Measurements from ENCODE around the gene ARHGEF25.

DNA sequence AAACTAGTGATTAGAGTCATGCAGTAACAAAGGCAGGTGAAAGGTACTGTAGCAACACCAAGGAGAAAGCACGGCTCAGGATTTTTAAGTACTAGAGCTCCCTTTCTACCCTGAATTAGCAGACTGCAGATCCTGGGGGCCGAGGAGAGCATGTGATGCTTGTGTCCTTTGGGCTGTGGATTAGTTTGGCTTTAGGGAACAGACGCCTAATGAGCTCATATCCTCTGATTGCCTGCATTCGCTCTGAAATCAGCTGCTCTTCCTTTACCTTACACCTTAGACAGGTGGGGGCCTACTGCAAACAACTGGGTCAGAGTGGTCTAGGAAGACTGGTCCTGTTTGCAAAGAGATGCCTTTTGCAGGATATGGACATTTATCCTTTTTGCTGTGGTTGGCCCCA, 18.0 kb upstream of the ARHGEF25 start:
- TF ChIP-seq, protein P1, sequence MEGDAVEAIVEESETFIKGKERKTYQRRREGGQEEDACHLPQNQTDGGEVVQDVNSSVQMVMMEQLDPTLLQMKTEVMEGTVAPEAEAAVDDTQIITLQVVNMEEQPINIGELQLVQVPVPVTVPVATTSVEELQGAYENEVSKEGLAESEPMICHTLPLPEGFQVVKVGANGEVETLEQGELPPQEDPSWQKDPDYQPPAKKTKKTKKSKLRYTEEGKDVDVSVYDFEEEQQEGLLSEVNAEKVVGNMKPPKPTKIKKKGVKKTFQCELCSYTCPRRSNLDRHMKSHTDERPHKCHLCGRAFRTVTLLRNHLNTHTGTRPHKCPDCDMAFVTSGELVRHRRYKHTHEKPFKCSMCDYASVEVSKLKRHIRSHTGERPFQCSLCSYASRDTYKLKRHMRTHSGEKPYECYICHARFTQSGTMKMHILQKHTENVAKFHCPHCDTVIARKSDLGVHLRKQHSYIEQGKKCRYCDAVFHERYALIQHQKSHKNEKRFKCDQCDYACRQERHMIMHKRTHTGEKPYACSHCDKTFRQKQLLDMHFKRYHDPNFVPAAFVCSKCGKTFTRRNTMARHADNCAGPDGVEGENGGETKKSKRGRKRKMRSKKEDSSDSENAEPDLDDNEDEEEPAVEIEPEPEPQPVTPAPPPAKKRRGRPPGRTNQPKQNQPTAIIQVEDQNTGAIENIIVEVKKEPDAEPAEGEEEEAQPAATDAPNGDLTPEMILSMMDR (conservative IDR thresholded peaks at IDR 0.05), result no peak
- TF ChIP-seq EZH2 (IDR thresholded peaks at IDR 0.05; ENCODE audit: low read depth), result no peak

Measured in PC-9 (cell line).